GM12878 (cell line): ENCODE data around the gene UVRAG.

ENCODE experiments used
- CTCF ChIP-seq, 3 experiments: IDR thresholded peaks in 2 of 3; conservative IDR thresholded peaks in 1 of 3; 2 replicates each; pipeline ENCODE4 v1.5.1; 2011; ENCODE audit warnings: low read depth in 3 of 3, low read length in 3 of 3, mild to moderate bottlenecking in 3 of 3, control low read depth in 2 of 3, moderate library complexity in 2 of 3, inconsistent platforms in 1 of 3, mixed read lengths in 1 of 3; ENCODE audit not compliant: control insufficient read depth in 2 of 3, insufficient read depth in 1 of 3; ENCODE audit errors: extremely low read depth in 1 of 3
- GABPA ChIP-seq: IDR thresholded peaks from 2 replicates; pipeline ENCODE4 v1.6.1; 2014; ENCODE audit warnings: antibody characterized with exemption, low read depth, mild to moderate bottlenecking, inconsistent platforms

DNA sequence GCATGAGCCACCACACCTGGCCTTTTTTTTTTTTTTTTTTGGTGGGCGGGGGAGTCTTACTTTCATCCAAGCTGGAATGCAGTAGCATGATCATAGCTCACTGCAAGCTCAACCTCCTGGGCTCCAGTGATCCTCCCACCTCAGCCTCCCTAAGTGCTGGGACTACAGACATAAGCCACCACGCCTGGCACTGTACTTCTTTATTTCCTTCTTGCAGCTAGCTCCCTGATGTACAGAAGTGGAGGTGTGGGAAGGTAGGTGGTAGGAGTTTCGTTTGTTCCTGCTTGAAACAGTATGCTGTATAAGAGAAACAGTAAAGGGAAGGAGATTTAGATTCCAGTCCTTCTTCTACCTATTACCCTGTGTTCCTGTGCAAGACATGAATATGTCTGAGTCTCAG lies 319.2 kb downstream of the UVRAG start:
- TF ChIP-seq CTCF (IDR thresholded peaks at IDR 0.05 in 2 of 3, conservative IDR thresholded peaks at IDR 0.05 in 1 of 3; ENCODE audit: control insufficient read depth in 2 of 3, extremely low read depth in 1 of 3, insufficient read depth in 1 of 3, low read depth in 3 of 3, low read length in 3 of 3), result no peak
- TF ChIP-seq GABPA, result no peak
